K562 (cell line): Measurements from ENCODE around the gene FAM171A2. TPM values are rescaled to one million over a fixed set of nuclear protein-coding genes. Genes with fewer than 3 reads are reported as not detected.

ENCODE experiments used
- CLOCK ChIP-seq: fragments of 250-450 bp; sonication (Bioruptor Pico); IDR thresholded peaks from 2 replicates; pipeline ENCODE4 v1.4.0; 2020; ENCODE audit warnings: mild to moderate bottlenecking, moderate library complexity, borderline replicate concordance
- EWSR1 ChIP-seq: fragments of 450-650 bp; IDR thresholded peaks from 2 replicates; pipeline ENCODE4 v1.6.1; 2018; ENCODE audit warnings: borderline replicate concordance, mild to moderate bottlenecking, low read depth, moderate library complexity; ENCODE audit not compliant: partially characterized antibody
- HDAC2 ChIP-seq: fragments of 450-650 bp; IDR thresholded peaks from 2 replicates; pipeline ENCODE4 v1.6.1; 2016; ENCODE audit warnings: mild to moderate bottlenecking
- HES1 ChIP-seq: fragments of 450-650 bp; IDR thresholded peaks from 2 replicates; pipeline ENCODE4 v1.6.1; 2016; ENCODE audit warnings: low read depth, mild to moderate bottlenecking, moderate library complexity
- HEY1 ChIP-seq: fragments of 250-450 bp; sonication (Bioruptor Pico); IDR thresholded peaks from 2 replicates; pipeline ENCODE4 v1.5.0; 2020; ENCODE audit warnings: mild to moderate bottlenecking, moderate library complexity, borderline replicate concordance
- HNRNPK ChIP-seq: fragments of 200-400 bp; formaldehyde crosslinking; IDR thresholded peaks from one replicate; pipeline ENCODE4 v1.6.1; 2018; ENCODE audit warnings: mild to moderate bottlenecking, low read depth, low read length; ENCODE audit not compliant: poor library complexity, severe bottlenecking
- MIER1 ChIP-seq: fragments of 450-650 bp; IDR thresholded peaks from 2 replicates; pipeline ENCODE4 v1.6.1; 2016; ENCODE audit warnings: antibody characterized with exemption, mild to moderate bottlenecking, low read depth
- MYBL2 ChIP-seq, 2 experiments: fragments of 450-650 bp in 1 of 2; sonication (generic) in 1 of 2; formaldehyde crosslinking in 1 of 2; IDR thresholded peaks; 2 replicates each; pipeline versions ENCODE4 v1.6.1 to v1.8.1; 2017 to 2022; ENCODE audit warnings: borderline replicate concordance in 1 of 2, inconsistent platforms in 1 of 2, low read depth in 1 of 2, mild to moderate bottlenecking in 1 of 2, missing genetic modification reagents in 1 of 2, moderate library complexity in 1 of 2
- NKRF ChIP-seq: fragments of 450-650 bp; IDR thresholded peaks from 2 replicates; pipeline ENCODE4 v1.6.1; 2016; ENCODE audit warnings: borderline replicate concordance
- PML ChIP-seq: IDR thresholded peaks from 2 replicates; pipeline ENCODE4 v1.6.1; 2012; ENCODE audit warnings: low read length, inconsistent platforms
- POLR2AphosphoS5 ChIP-seq: IDR thresholded peaks from 2 replicates; pipeline ENCODE4 v1.6.1; 2011; ENCODE audit warnings: mild to moderate bottlenecking, low read depth, low read length, moderate library complexity; ENCODE audit not compliant: control insufficient read depth, insufficient read depth
- SMC3 ChIP-seq: conservative IDR thresholded peaks from 2 replicates; pipeline ENCODE4 v1.6.1; 2011; ENCODE audit warnings: low read depth, low read length, improper control_type of control experiment; ENCODE audit not compliant: insufficient read depth
- TBL1XR1 ChIP-seq, 2 experiments: IDR thresholded peaks; 2 replicates each; pipeline ENCODE4 v1.6.1; 2012; ENCODE audit warnings: improper control_type of control experiment in 2 of 2, low read length in 2 of 2, mild to moderate bottlenecking in 1 of 2
- ZFPM2 ChIP-seq: fragments of 250-450 bp; sonication (Bioruptor Pico); IDR thresholded peaks from 2 replicates; pipeline ENCODE4 v1.5.1; 2022; ENCODE audit warnings: mild to moderate bottlenecking
- ZHX1 ChIP-seq: fragments of 150-350 bp; conservative IDR thresholded peaks from 2 replicates; pipeline ENCODE4 v1.6.1; 2014; ENCODE audit warnings: low read length
- ZNF263 ChIP-seq: sonication (generic); formaldehyde crosslinking; IDR thresholded peaks from 2 replicates; pipeline ENCODE4 v1.8.0; 2022; ENCODE audit warnings: mild to moderate bottlenecking, missing genetic modification reagents, borderline replicate concordance
- ZNF347 ChIP-seq: fragments of 450-650 bp; formaldehyde crosslinking; IDR thresholded peaks from 2 replicates; pipeline ENCODE4 v1.4.0; 2020; ENCODE audit warnings: low read depth, mild to moderate bottlenecking, moderate library complexity
- polyA plus RNA-seq, 8 experiments: library from polyadenylated mRNA; depleted of rRNA in 4 of 8; stranded (reverse) in 5 of 8; unstranded in 3 of 8; fragments of >200 nt; fragmentation: Nextera tagmentation in 2 of 8; fragmentation: Illumina TruSeq in 1 of 8; extraction: Ambion mirVana in 2 of 8; extraction: Trizol in 1 of 8; gene quantifications; 2 replicates each; pipeline versions ENCODE4 v1.2.1 to v1.2.3, GENCODE V29; 2011 to 2014; ENCODE audit warnings: inconsistent platforms in 1 of 8, missing spikeins in 1 of 8
- total RNA-seq, 7 experiments: library from RNA; depleted of rRNA in 6 of 7; stranded (reverse); fragments of >200 nt in 6 of 7; fragmentation: Illumina TruSeq in 2 of 7; extraction: Trizol in 2 of 7; gene quantifications; 2 replicates each; pipeline versions ENCODE4 v1.2.1 to v1.2.3, GENCODE V29; 2011 to 2021; ENCODE audit warnings: low replicate concordance in 1 of 7
- TF ChIP-seq, protein P1 (sequence below): fragments of 450-650 bp; formaldehyde crosslinking; IDR thresholded peaks from 2 replicates; pipeline ENCODE4 v1.4.0; 2022; ENCODE audit warnings: mild to moderate bottlenecking, moderate library complexity

FAM171A2 gene
- total and polyA plus RNA-seq, 9 of the 15 experiments (the other 6 are each of a cell fraction or from before 2014, with no cell fraction given) = 0.10 to 10.2 (median 2.0) TPM; not detected in 1

DNA sequence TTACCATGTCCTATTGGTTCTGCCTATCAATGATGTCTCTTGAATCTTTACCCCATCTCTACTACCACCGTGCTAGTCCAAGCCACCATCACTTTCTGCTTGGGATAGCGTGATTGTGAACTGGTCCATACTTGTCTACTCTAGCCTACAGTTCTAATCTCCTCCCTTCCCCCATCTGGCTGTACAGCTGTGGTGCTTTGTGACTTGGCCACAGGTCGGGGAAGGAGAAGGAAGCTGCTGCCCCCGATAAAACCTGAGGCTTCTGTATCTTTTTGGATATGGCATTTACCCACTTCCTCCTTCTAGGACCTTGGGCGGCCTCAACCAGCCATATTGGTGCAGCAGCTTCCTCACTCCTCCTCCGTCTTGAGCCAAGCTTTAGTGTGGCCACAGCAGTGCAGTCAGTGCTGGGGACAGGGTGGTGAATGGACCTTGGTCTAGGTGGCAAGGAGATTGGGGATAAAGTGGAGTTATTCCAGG, 26.1 kb upstream of the FAM171A2 start (continued):
- TF ChIP-seq PML = peak; percentile 87
- TF ChIP-seq, protein P1, sequence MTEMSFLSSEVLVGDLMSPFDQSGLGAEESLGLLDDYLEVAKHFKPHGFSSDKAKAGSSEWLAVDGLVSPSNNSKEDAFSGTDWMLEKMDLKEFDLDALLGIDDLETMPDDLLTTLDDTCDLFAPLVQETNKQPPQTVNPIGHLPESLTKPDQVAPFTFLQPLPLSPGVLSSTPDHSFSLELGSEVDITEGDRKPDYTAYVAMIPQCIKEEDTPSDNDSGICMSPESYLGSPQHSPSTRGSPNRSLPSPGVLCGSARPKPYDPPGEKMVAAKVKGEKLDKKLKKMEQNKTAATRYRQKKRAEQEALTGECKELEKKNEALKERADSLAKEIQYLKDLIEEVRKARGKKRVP (CRISPR knock-in tag) = no peak
- peak; percentile 0; the same call in 1 of the 2 replicates for TF ChIP-seq ZNF263 (CRISPR knock-in tag)
- TF ChIP-seq ZNF347 = no peak
- 0 out of 2 replicates have a peak, but pooled peaks have one; percentile 77 for TF ChIP-seq HDAC2
- no peak for TF ChIP-seq HES1
- TF ChIP-seq CLOCK = no peak
- TF ChIP-seq HNRNPK = no peak
- no peak for TF ChIP-seq MIER1
- TF ChIP-seq POLR2AphosphoS5 = peak; percentile 94
- peak in 1 of 2 experiments; percentile 69; a peak in 2 of 4 replicates for TF ChIP-seq TBL1XR1 (IDR thresholded peaks at IDR 0.05; ENCODE audit: low read length in 2 of 2)
- TF ChIP-seq HEY1 (CRISPR knock-in tag) = no peak
- TF ChIP-seq EWSR1 = no peak
- TF ChIP-seq NKRF = no peak
- no peak for TF ChIP-seq ZHX1
- TF ChIP-seq SMC3 = no peak
- no peak for TF ChIP-seq ZFPM2 (CRISPR knock-in tag)
- no peak for TF ChIP-seq MYBL2 (IDR thresholded peaks at IDR 0.05; ENCODE audit: low read depth)
- TF ChIP-seq MYBL2 (CRISPR knock-in tag; IDR thresholded peaks at IDR 0.05; ENCODE audit: borderline replicate concordance) = no peak
